ENCODE measurements around the gene CPLX3.

- TF ChIP-seq CTCF (IDR thresholded peaks at IDR 0.05) (no peak), EP300 (IDR thresholded peaks at IDR 0.05) (no peak), POLR2A (IDR thresholded peaks at IDR 0.05) (no peak)
Observed at GRCh38 chr15:74800559-74801094, 25.8 kb upstream of the CPLX3 start.
